AG04450 (cell line): ENCODE results near the gene FSCB. TPM values are rescaled to one million over a fixed set of nuclear protein-coding genes. Genes with fewer than 3 reads are reported as not detected.

Source experiments
- CTCF ChIA-PET: fragments of 300-600, 350-600 bp; formaldehyde crosslinking; extraction: SDS; loops from one replicate; lab custom pipeline; 2022; ENCODE audit warnings: antibody characterized with exemption, inconsistent platforms; lab: Charles Lee
- POLR2A ChIA-PET: fragments of 350-600 bp; formaldehyde crosslinking; extraction: SDS; loops from one replicate; lab custom pipeline; 2021; ENCODE audit warnings: antibody characterized with exemption, inconsistent platforms; lab: Yijun Ruan, JAX
- DNase-seq: peaks from one replicate; pipeline ENCODE4 v3.0.0-alpha.2; 2011; ENCODE audit warnings: low read depth, low spot score
- H3K27ac ChIP-seq: one replicate; pipeline ENCODE4 v1.5.1; 2012; ENCODE audit warnings: low read depth, low read length, control low read depth
- H3K27me3 ChIP-seq: one replicate; pipeline ENCODE4 v1.6.0; 2012; ENCODE audit warnings: low read length; ENCODE audit not compliant: control insufficient read depth, insufficient read depth
- H3K4me3 ChIP-seq: 2 replicates; pipeline ENCODE4 v1.5.1; 2011; ENCODE audit warnings: mild to moderate bottlenecking, low read depth, low read length, control low read depth
- H3K9me3 ChIP-seq: 2 replicates; pipeline ENCODE4 v1.5.1; 2012; ENCODE audit warnings: low read length; ENCODE audit not compliant: control insufficient read depth, insufficient read depth
- CTCF ChIP-seq: IDR thresholded peaks from 2 replicates; pipeline ENCODE4 v1.5.1; 2011; ENCODE audit warnings: low read depth, low read length, control low read depth, inconsistent platforms
- polyA plus RNA-seq: library from polyadenylated mRNA; depleted of rRNA; stranded (reverse); fragments of >200 nt; gene quantifications from 2 replicates; pipeline ENCODE4 v1.2.3, GENCODE V29; 2011

The FSCB gene
- polyA plus RNA-seq, 1 experiment, result not detected

- H3K4me3 ChIP-seq, result no peak overlapping the region
- no peak overlapping the region for H3K27ac ChIP-seq
- ChIA-PET POLR2A (no interaction called here), CTCF (no interaction called here)
- DNase-seq, result no peak
- no peaks in the 10 kb centered on the region for H3K27me3 ChIP-seq
- no peak for TF ChIP-seq CTCF
- no peaks in the 10 kb centered on the region for H3K9me3 ChIP-seq
Measured at GRCh38 chr14:44462381-44462780, 44.7 kb downstream of the FSCB start.

GRCh38 chr14:44461811-44462210, 45.3 kb downstream of the FSCB start:
- no peaks in the 10 kb centered on the region for H3K27me3 ChIP-seq
- no peak for DNase-seq
- TF ChIP-seq CTCF, result no peak
- H3K27ac ChIP-seq, result no peak overlapping the region
- CTCF ChIA-PET, result no interaction called here
- POLR2A ChIA-PET, result no interaction called here
- no peak overlapping the region for H3K4me3 ChIP-seq
- H3K9me3 ChIP-seq, result no peaks in the 10 kb centered on the region
